Keratinocyte (primary cell): Measurements from ENCODE around the gene GPSM1. TPM values are rescaled to one million over a fixed set of nuclear protein-coding genes. Genes with fewer than 3 reads are reported as not detected.

Source experiments
- DNase-seq: peaks from one replicate; pipeline ENCODE4 v3.0.0-alpha.2; 2011; ENCODE audit warnings: low read depth, missing footprints, low spot score
- FAIRE-seq: peaks from 2 replicates; lab custom pipeline; 2011; peaks lifted over from hg19 to GRCh38; lab: Jason Lieb, UNC
- H2AFZ ChIP-seq: 2 replicates; pipeline ENCODE4 v1.6.0; 2012; ENCODE audit warnings: low read length, control low read depth, inconsistent platforms; ENCODE audit not compliant: control insufficient read depth
- H3K27ac ChIP-seq: 2 replicates; pipeline ENCODE4 v1.5.1; 2011; ENCODE audit warnings: low read length; ENCODE audit not compliant: control insufficient read depth, insufficient read depth
- H3K27me3 ChIP-seq: 3 replicates; pipeline ENCODE4 v1.6.0; 2011; ENCODE audit warnings: low read length; ENCODE audit not compliant: control insufficient read depth, insufficient read depth; ENCODE audit errors: extremely low read depth
- H3K36me3 ChIP-seq, 2 experiments: 2 replicates in 1 of 2; 3 replicates in 1 of 2; pipeline ENCODE4 v1.5.1; 2011; ENCODE audit warnings: low read length in 2 of 2, mild to moderate bottlenecking in 1 of 2; ENCODE audit not compliant: control insufficient read depth in 2 of 2, insufficient read depth in 2 of 2; ENCODE audit errors: extremely low read depth in 1 of 2
- H3K4me1 ChIP-seq: 3 replicates; pipeline ENCODE4 v1.5.1; 2011; ENCODE audit warnings: low read length; ENCODE audit not compliant: control insufficient read depth, insufficient read depth; ENCODE audit errors: extremely low read depth
- H3K4me2 ChIP-seq: 3 replicates; pipeline ENCODE4 v1.6.0; 2011; ENCODE audit warnings: low read depth, low read length; ENCODE audit not compliant: control insufficient read depth, insufficient read depth; ENCODE audit errors: extremely low read depth
- H3K4me3 ChIP-seq, 3 experiments: fragments of 200-600 bp in 1 of 3; sonication (generic) in 1 of 3; 2 replicates in 2 of 3; 3 replicates in 1 of 3; pipeline ENCODE4 v1.5.1; 2011 to 2016; ENCODE audit warnings: low read length in 3 of 3, mild to moderate bottlenecking in 3 of 3, control low read depth in 2 of 3, inconsistent platforms in 1 of 3, low read depth in 1 of 3, mixed read lengths in 1 of 3, mixed run types in 1 of 3, moderate library complexity in 1 of 3; ENCODE audit not compliant: control insufficient read depth in 2 of 3, insufficient read depth in 2 of 3; ENCODE audit errors: extremely low read depth in 1 of 3
- H3K79me2 ChIP-seq: 2 replicates; pipeline ENCODE4 v1.6.0; 2012; ENCODE audit warnings: low read length; ENCODE audit not compliant: control insufficient read depth, insufficient read depth
- H3K9ac ChIP-seq: 3 replicates; pipeline ENCODE4 v1.6.0; 2011; ENCODE audit warnings: low read length; ENCODE audit not compliant: control insufficient read depth, insufficient read depth; ENCODE audit errors: extremely low read depth
- H3K9me1 ChIP-seq: 3 replicates; pipeline ENCODE4 v1.6.0; 2011; ENCODE audit warnings: low read length; ENCODE audit not compliant: control insufficient read depth, insufficient read depth; ENCODE audit errors: extremely low read depth
- H3K9me3 ChIP-seq: 2 replicates; pipeline ENCODE4 v1.5.1; 2012; ENCODE audit warnings: low read depth, low read length; ENCODE audit not compliant: control insufficient read depth
- H4K20me1 ChIP-seq: 3 replicates; pipeline ENCODE4 v1.6.0; 2011; ENCODE audit warnings: low read length; ENCODE audit not compliant: control insufficient read depth, insufficient read depth; ENCODE audit errors: extremely low read depth
- EZH2 ChIP-seq: IDR thresholded peaks from one replicate; pipeline ENCODE4 v1.6.1; 2012; ENCODE audit warnings: inconsistent platforms, mild to moderate bottlenecking, low read length, moderate library complexity
- dilution Hi-C: fragments of 300-500 bp; cut with MboI; formaldehyde crosslinking; loops from one replicate; pipeline ENCODE4 v1.7.0; 2020; ENCODE audit warnings: low sequenced_read_pairs; ENCODE audit not compliant: extremely low pct_ligation_motif_present
- polyA plus RNA-seq, 5 experiments: library from polyadenylated mRNA; depleted of rRNA in 3 of 5; stranded (reverse) in 3 of 5; stranded (forward) in 1 of 5; unstranded in 1 of 5; fragments of >200 nt; gene quantifications; 1 replicate in 1 of 5; 2 replicates in 3 of 5; 3 replicates in 1 of 5; pipeline versions ENCODE4 v1.2.1 to v1.2.3, GENCODE V29; 2011 to 2012; ENCODE audit warnings: missing spikeins in 2 of 5, low read depth in 1 of 5, low replicate concordance in 1 of 5
- TF ChIP-seq, protein P1 (sequence below), 3 experiments: IDR thresholded peaks in 1 of 3; conservative IDR thresholded peaks in 1 of 3; optimal IDR thresholded peaks in 1 of 3; 2 replicates in 2 of 3; 3 replicates in 1 of 3; pipeline versions ENCODE3 to v1.5.1; 2011; ENCODE audit warnings: low read length in 3 of 3, mild to moderate bottlenecking in 3 of 3, moderate library complexity in 2 of 3, control low read depth in 1 of 3, inconsistent platforms in 1 of 3; ENCODE audit not compliant: insufficient read depth in 2 of 3; ENCODE audit errors: extremely low read depth in 1 of 3

Gene GPSM1
- polyA plus RNA-seq, 1 donor (not counting 4 experiments of a cell fraction or from before 2014, with no cell fraction given): 2.5 TPM

DNA sequence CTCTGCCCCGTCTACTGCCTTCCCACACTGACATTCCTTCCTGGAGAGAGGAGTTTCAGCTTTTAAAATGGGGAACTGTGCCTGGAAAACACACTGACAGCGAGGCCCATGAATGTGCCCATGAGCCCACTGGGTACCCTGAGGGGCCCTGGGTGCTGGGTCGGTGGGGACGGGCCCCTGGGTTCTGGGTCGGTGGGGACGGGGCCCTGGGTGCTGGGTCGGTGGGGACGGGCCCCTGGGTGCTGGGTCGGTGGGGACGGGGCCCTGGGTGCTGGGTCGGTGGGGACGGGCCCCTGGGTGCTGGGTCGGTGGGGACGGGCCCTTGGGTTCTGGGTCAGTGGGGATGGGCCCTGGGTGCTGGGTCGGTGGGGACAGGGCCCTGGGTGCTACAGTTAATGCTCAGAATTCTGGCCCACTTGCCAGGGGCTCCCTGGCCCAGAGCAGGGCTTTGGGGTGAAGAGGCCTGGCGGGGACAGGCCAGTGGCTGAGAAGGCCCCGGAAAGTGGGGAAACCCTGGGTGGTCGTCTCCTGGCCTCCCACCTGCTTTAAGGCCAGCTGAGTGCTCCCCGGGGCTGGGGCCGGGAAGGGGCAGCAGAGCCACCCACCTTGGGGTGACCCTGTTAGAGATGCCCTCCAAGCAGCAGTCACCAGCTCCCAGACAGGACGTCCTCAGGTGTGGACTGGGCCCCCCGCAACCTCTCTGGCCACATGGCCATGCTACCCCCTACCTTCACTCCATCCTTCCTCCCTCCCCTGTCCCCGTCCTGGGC lies 2.5 kb downstream of the GPSM1 start:
- H3K4me2 ChIP-seq: no peak overlapping the region

DNA sequence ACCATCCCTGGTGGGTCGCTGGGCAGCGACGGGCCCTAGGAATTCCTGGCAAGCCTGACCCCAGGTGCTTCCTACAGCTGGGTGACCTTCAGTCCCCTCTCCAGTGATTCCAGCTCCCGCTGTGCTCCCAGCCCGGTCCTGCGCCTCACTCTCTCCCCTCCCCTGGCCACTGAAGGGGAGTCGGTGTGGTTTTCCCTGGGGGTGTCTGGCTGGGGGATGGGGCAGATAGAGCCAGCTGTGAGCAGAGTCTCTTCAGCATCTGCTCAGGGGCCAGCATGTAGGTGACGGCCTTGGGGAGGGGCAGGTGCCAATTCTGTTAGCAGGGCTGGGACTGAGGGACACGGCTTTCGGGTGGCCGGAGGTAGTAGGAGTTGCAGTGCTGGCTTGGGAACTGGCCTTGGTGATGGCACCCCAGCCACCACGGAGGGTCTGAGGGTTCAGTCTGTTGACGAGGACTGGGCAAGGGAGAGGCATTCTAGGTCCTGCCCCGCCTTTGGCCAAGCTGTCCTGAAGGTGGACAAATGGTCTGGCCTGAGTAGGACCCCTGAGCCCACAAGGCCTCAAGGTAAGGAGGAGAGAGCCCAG lies 3.2 kb downstream of the GPSM1 start:
- peaks cover 10% of the 10 kb centered on the region for H3K4me1 ChIP-seq
- no peaks in the 10 kb centered on the region for H3K79me2 ChIP-seq

More for the DNA sequence above, 2.5 kb downstream of the GPSM1 start:
- Histone ChIP-seq H3K9me3 (no peaks in the 10 kb centered on the region), H2AFZ (no peak overlapping the region), H4K20me1 (no peaks in the 10 kb centered on the region), H3K4me1 (peaks cover 10% of the 10 kb centered on the region), H3K79me2 (no peaks in the 10 kb centered on the region), H3K9me1 (no peaks in the 10 kb centered on the region), H3K4me3 (no peak overlapping the region), H3K27me3 (peaks cover 6% of the 10 kb centered on the region), H3K36me3 (no peaks in the 10 kb centered on the region), H3K27ac (no peak overlapping the region), H3K9ac (no peak overlapping the region)
- TF ChIP-seq, protein P1, sequence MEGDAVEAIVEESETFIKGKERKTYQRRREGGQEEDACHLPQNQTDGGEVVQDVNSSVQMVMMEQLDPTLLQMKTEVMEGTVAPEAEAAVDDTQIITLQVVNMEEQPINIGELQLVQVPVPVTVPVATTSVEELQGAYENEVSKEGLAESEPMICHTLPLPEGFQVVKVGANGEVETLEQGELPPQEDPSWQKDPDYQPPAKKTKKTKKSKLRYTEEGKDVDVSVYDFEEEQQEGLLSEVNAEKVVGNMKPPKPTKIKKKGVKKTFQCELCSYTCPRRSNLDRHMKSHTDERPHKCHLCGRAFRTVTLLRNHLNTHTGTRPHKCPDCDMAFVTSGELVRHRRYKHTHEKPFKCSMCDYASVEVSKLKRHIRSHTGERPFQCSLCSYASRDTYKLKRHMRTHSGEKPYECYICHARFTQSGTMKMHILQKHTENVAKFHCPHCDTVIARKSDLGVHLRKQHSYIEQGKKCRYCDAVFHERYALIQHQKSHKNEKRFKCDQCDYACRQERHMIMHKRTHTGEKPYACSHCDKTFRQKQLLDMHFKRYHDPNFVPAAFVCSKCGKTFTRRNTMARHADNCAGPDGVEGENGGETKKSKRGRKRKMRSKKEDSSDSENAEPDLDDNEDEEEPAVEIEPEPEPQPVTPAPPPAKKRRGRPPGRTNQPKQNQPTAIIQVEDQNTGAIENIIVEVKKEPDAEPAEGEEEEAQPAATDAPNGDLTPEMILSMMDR (optimal IDR thresholded peaks at IDR 0.05 in 1 of 3, IDR thresholded peaks at IDR 0.05 in 1 of 3, conservative IDR thresholded peaks at IDR 0.05 in 1 of 3; ENCODE audit: extremely low read depth in 1 of 3, insufficient read depth in 2 of 3, low read length in 3 of 3): no peak
- TF ChIP-seq EZH2: no peak
- dilution Hi-C loops: no loop called here
- DNase-seq: no peak
- FAIRE-seq: no peak

More for the DNA sequence above, 3.2 kb downstream of the GPSM1 start:
- dilution Hi-C loops: no loop called here
- no peak overlapping the region for H3K27ac ChIP-seq
- no peaks in the 10 kb centered on the region for H4K20me1 ChIP-seq
- DNase-seq (no peak), FAIRE-seq (no peak)
- H2AFZ ChIP-seq: no peak overlapping the region
- no peak for TF ChIP-seq EZH2
- TF ChIP-seq, protein P1 (optimal IDR thresholded peaks at IDR 0.05 in 1 of 3, IDR thresholded peaks at IDR 0.05 in 1 of 3, conservative IDR thresholded peaks at IDR 0.05 in 1 of 3; ENCODE audit: extremely low read depth in 1 of 3, insufficient read depth in 2 of 3, low read length in 3 of 3): no peak
- no peaks in the 10 kb centered on the region for H3K9me1 ChIP-seq
- H3K9me3 ChIP-seq: no peaks in the 10 kb centered on the region
- no peak overlapping the region for H3K4me3 ChIP-seq
- H3K9ac ChIP-seq: no peak overlapping the region
- H3K27me3 ChIP-seq: no peaks in the 10 kb centered on the region
- H3K4me2 ChIP-seq: no peak overlapping the region
- H3K36me3 ChIP-seq: peaks cover 0 to 1% of the 10 kb centered on the region in 2 experiments
